Panc1 (cell line): ENCODE data around the gene TRO. TPM values are rescaled to one million over a fixed set of nuclear protein-coding genes. Genes with fewer than 3 reads are reported as not detected.

Experiments
- ATAC-seq: fragments of 200-7000 bp; cut with Tn5 transposase; 2 replicates; pipeline ENCODE4 v1.9.1; 2020; ENCODE audit warnings: mild to moderate bottlenecking, moderate library complexity
- BruUV-seq: library from RNA; stranded (reverse); fragments of 400-500 nt; replicated peaks from 2 replicates; lab custom pipeline; 2021; lab: Mats Ljungman, UMichigan
- CTCF ChIA-PET: fragments of 300-600 bp; sonication (Branson Sonifier 250); formaldehyde crosslinking; loops from one replicate; lab custom pipeline; 2022; ENCODE audit warnings: antibody characterized with exemption; lab: Charles Lee
- POLR2A ChIA-PET: fragments of 300-600 bp; sonication (Branson Sonifier 250); formaldehyde crosslinking; loops from one replicate; lab custom pipeline; 2022; ENCODE audit warnings: antibody characterized with exemption; lab: Charles Lee
- DNase-seq: peaks from one replicate; pipeline ENCODE4 v3.0.0-alpha.2; 2010; ENCODE audit warnings: low read depth, low spot score
- H3K27ac ChIP-seq: 2 replicates; pipeline ENCODE4 v1.5.1; 2011; ENCODE audit warnings: mild to moderate bottlenecking, low read length, inconsistent platforms
- H3K27me3 ChIP-seq: fragments of 200-500 bp; sonication (Bioruptor generic); 2 replicates; pipeline ENCODE4 v1.6.0; 2014; ENCODE audit warnings: low read length, inconsistent platforms; ENCODE audit not compliant: control insufficient read depth, insufficient read depth
- H3K36me3 ChIP-seq: fragments of 200-500 bp; sonication (Bioruptor generic); 2 replicates; pipeline ENCODE4 v1.5.1; 2014; ENCODE audit warnings: inconsistent platforms, mild to moderate bottlenecking, low read length, moderate library complexity; ENCODE audit not compliant: control insufficient read depth, insufficient read depth
- H3K4me1 ChIP-seq: 2 replicates; pipeline ENCODE4 v1.5.1; 2011; ENCODE audit warnings: inconsistent platforms, mild to moderate bottlenecking, low read length, moderate library complexity; ENCODE audit not compliant: control insufficient read depth, insufficient read depth
- H3K4me3 ChIP-seq, 2 experiments: 2 replicates each; pipeline ENCODE4 v1.5.1; 2011 to 2012; ENCODE audit warnings: low read depth in 2 of 2, low read length in 2 of 2, mild to moderate bottlenecking in 2 of 2, inconsistent platforms in 1 of 2, moderate library complexity in 1 of 2
- H3K9me3 ChIP-seq: fragments of 200-500 bp; sonication (Bioruptor generic); 2 replicates; pipeline ENCODE4 v1.5.1; 2014; ENCODE audit warnings: low read depth, mild to moderate bottlenecking, inconsistent platforms, low read length, moderate library complexity; ENCODE audit not compliant: control insufficient read depth, insufficient read depth
- CTCF ChIP-seq: fragments of 450-650 bp; IDR thresholded peaks from 2 replicates; pipeline ENCODE4 v1.5.1; 2017; ENCODE audit warnings: mild to moderate bottlenecking
- POLR2AphosphoS5 ChIP-seq: IDR thresholded peaks from 2 replicates; pipeline ENCODE4 v1.6.1; 2012; ENCODE audit warnings: mild to moderate bottlenecking, low read depth, low read length, moderate library complexity
- REST ChIP-seq, 2 experiments: IDR thresholded peaks; 2 replicates each; pipeline ENCODE4 v1.6.1; 2011 to 2012; ENCODE audit warnings: low read depth in 2 of 2, control low read depth in 1 of 2, low read length in 1 of 2, mild to moderate bottlenecking in 1 of 2, moderate library complexity in 1 of 2; ENCODE audit not compliant: insufficient read depth in 1 of 2
- SIN3A ChIP-seq: IDR thresholded peaks from 2 replicates; pipeline ENCODE4 v1.6.1; 2012; ENCODE audit warnings: low read depth, mild to moderate bottlenecking, low read length, moderate library complexity, borderline replicate concordance; ENCODE audit not compliant: insufficient read depth
- TCF7L2 ChIP-seq: IDR thresholded peaks from 2 replicates; pipeline ENCODE4 v1.6.1; 2011; ENCODE audit warnings: mild to moderate bottlenecking, low read depth, low read length, inconsistent platforms
- in situ Hi-C: cut with HindIII; loops from 2 replicates; pipeline ENCODE4 v1.10.0; 2016; ENCODE audit warnings: low sequenced_read_pairs, low pct_unique_long_range_greater_than_20kb
- intact Hi-C: fragments of 100-400 bp; cut with micrococcal nuclease; formaldehyde crosslinking; loops from one replicate; pipeline ENCODE4 v1.10.0; 2022; ENCODE audit not compliant: unreplicated experiment
- total RNA-seq: library from RNA; stranded (reverse); gene quantifications from one replicate; pipeline ENCODE4 v1.2.1, GENCODE V29; 2021; ENCODE audit not compliant: unreplicated experiment

TRO gene
- total RNA-seq, 1 experiment from 2014 or later: 2.4 TPM

- DNase-seq (no peak), ATAC-seq (no peak)
- Histone ChIP-seq H3K4me3 (no peak overlapping the region), H3K9me3 (no peaks in the 10 kb centered on the region), H3K4me1 (no peaks in the 10 kb centered on the region), H3K27me3 (no peaks in the 10 kb centered on the region), H3K27ac (no peak overlapping the region), H3K36me3 (no peaks in the 10 kb centered on the region)
- intact Hi-C loops (no loop called here), in situ Hi-C loops (no loop called here)
- BruUV-seq: no TSS peak
- no peak for TF ChIP-seq POLR2AphosphoS5
- TF ChIP-seq TCF7L2: no peak
- no peak for TF ChIP-seq CTCF
- TF ChIP-seq REST (IDR thresholded peaks at IDR 0.05; ENCODE audit: insufficient read depth in 1 of 2, low read depth in 2 of 2, low read length in 1 of 2): no peak
- TF ChIP-seq SIN3A: no peak
- POLR2A ChIA-PET: no interaction called here
- CTCF ChIA-PET: no interaction called here
Measured at GRCh38 chrX:54950730-54951375, 30.2 kb downstream of the TRO start.

GRCh38 chrX:54961750-54962149 lies 41.1 kb downstream of the TRO start:
- in situ Hi-C loops: no loop called here
- ATAC-seq (no peak), DNase-seq (no peak)
- TF ChIP-seq TCF7L2 (no peak), CTCF (no peak), SIN3A (no peak), POLR2AphosphoS5 (no peak), REST (IDR thresholded peaks at IDR 0.05; ENCODE audit: insufficient read depth in 1 of 2, low read depth in 2 of 2, low read length in 1 of 2) (no peak)
- POLR2A ChIA-PET: no interaction called here
- Histone ChIP-seq H3K36me3 (no peaks in the 10 kb centered on the region), H3K4me3 (no peak overlapping the region), H3K4me1 (no peaks in the 10 kb centered on the region), H3K27ac (no peak overlapping the region), H3K9me3 (no peaks in the 10 kb centered on the region), H3K27me3 (no peaks in the 10 kb centered on the region)
- intact Hi-C loops: no loop called here
- CTCF ChIA-PET: no interaction called here
- no TSS peak for BruUV-seq
